ENCODE data around the gene MAGOH.

DNA sequence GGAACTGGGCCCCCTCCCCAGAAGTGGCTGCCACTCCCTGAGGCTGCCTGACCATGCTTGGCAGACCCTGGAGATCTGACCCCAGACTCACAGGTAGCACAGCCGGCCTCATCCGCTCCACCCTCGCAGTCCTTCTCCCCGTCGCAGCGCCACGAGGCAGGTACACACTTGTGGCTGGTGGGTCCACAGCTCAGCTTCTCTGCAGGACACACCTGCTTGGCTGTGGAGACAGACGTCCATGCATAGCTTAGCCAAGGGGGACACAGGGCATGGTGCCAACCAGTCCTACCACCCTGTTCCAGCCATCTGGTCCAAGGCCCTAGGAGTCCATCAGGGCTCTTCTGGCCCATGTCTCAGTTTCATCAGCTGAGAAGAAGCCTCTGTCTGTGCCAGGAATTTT is 42.2 kb upstream of the MAGOH start:
- TF ChIP-seq POLR2AphosphoS5 (IDR thresholded peaks at IDR 0.05) (no peak), CTCF (IDR thresholded peaks at IDR 0.05) (no peak)
